Measurements from ENCODE around the gene PTX3. TPM values are rescaled to one million over a fixed set of nuclear protein-coding genes. Genes with fewer than 3 reads are reported as not detected.

The PTX3 gene
- total RNA-seq (ENCODE audit: low replicate concordance): 175 and 216 TPM in 2 replicates

DNA sequence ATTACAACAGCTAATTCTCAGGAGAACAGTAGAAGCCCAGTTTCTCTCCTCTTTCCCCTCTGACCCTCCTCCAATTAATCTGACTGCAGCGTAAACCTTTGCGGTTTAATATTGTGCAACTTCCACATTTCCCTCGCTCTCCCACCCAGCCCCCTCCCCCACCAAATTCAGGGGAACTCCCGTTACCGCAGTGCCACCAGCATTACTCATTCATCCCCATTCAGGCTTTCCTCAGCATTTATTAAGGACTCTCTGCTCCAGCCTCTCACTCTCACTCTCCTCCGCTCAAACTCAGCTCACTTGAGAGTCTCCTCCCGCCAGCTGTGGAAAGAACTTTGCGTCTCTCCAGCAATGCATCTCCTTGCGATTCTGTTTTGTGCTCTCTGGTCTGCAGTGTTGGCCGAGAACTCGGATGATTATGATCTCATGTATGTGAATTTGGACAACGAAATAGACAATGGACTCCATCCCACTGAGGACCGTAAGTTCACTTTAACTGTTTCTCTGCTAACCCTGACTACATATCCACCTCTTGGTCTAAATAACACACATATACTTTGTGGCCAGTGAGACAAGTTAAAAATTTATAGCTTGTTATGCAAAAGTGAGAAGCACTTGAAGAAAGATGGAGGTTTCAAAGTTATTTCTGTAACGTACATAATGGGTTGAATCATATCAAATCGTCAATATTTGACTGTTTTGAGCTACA, at the start of gene PTX3:
TSS of gene PTX3 (plus strand) at position 268 of the 709 bp plus-strand sequence. CDS start at position 352, 84 bp downstream.
- peak within 1 kb of the TSS; percentile 89 for H3K4me3 ChIP-seq (ENCODE audit: low read depth, low read length)
- DNase-seq (ENCODE audit: low read depth): peak; percentile 97
- TF ChIP-seq, protein P1, sequence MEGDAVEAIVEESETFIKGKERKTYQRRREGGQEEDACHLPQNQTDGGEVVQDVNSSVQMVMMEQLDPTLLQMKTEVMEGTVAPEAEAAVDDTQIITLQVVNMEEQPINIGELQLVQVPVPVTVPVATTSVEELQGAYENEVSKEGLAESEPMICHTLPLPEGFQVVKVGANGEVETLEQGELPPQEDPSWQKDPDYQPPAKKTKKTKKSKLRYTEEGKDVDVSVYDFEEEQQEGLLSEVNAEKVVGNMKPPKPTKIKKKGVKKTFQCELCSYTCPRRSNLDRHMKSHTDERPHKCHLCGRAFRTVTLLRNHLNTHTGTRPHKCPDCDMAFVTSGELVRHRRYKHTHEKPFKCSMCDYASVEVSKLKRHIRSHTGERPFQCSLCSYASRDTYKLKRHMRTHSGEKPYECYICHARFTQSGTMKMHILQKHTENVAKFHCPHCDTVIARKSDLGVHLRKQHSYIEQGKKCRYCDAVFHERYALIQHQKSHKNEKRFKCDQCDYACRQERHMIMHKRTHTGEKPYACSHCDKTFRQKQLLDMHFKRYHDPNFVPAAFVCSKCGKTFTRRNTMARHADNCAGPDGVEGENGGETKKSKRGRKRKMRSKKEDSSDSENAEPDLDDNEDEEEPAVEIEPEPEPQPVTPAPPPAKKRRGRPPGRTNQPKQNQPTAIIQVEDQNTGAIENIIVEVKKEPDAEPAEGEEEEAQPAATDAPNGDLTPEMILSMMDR (IDR thresholded peaks at IDR 0.05; ENCODE audit: insufficient read depth, low read length): no peak

DNA sequence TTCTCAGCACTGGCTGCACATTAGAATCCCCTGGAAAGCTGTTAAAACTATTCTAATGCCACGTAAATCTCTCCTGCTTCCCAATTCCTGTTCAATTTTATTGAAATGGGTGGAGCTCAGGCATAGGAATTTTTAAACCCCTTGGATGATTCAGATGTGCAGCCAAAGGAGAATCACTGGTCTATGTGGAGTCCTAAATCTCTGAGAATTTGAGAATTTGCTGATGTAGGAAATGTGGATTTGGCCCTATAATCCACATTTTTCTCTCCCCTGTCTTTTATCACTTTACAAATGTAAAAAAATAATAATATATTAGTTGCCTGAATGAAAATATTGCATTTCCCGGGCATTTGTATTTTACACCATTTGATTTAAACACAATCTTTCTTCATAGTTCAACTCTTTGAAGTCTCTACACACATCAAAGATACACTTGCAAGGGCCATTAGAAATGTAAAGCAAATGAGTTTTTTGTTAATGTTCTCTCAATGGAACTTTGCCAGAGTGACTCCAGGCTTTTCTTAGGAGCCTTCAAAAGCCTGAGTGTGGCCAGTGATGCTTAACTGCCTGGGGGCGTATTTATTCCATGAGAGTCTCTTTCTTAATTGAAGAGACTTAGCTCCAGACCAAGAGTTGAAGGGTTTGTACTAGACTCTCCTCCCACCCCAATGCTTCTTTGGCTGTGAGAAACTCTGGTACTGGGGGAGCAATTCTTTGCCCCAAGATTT, 48.8 kb upstream of the PTX3 start:
- H3K4me3 ChIP-seq (ENCODE audit: low read depth, low read length): no peak overlapping the region
- no peak for DNase-seq (ENCODE audit: low read depth)
- TF ChIP-seq, protein P1 (IDR thresholded peaks at IDR 0.05; ENCODE audit: insufficient read depth, low read length): no peak

DNA sequence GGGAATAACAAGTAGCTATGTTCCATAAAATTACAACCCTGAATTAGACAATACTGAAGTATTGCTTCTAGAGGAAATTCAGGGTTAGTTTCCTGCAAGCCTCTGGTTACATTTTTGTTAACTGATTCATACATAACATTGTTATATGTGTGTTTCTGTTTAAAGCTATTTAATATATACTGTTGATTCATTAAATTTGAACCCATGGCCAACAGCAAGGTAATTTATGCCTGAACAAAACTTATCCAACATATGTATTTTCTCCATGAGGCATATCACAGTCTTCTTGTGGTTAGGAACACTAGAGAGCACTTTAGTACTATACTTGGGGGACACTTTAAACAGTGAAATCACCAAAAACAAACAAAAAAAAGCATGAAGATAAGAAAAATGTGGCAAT, 47.7 kb upstream of the PTX3 start:
- H3K4me3 ChIP-seq (ENCODE audit: low read depth, low read length): no peak overlapping the region
- TF ChIP-seq, protein P1 (IDR thresholded peaks at IDR 0.05; ENCODE audit: insufficient read depth, low read length): no peak
- DNase-seq (ENCODE audit: low read depth): peak; percentile 39

DNA sequence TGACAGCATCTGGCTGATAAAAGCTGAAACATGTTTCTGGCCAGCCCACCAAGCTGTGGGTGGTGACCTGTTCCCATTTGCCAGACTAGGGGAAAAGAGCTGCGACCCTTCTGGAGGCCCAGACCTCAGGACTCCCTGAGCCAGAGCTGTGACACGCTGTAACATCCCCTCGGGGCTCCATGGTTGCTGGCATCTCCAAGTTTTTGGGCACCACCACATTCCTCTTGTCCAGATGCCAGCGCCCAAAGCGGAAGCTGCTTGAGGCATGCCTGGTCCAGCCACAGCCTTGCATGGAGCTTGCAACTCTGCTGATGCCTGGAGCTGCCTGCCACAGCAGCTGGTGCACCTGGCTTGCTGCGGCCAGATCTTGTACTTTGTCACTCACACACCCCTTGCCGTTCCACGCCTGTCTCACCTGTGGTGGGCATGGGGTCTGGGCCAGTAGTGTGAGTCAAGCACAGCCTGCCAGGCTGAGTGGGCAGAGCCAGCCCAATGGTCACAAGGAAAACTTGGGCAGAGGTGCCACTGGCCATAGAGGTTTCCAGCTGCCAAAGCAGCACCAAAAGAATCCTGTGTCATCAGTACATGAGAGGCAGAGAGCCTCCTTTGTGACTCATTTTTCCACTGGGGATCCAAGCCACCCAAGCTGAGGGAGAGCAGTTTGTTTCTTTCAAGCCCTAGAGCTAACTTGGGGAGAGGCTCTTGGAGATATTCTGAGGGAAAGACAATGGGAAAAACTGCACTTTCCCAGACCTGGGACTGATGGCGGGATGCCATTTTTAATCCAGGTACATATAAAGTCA, 45.7 kb upstream of the PTX3 start:
- no peak overlapping the region for H3K4me3 ChIP-seq (ENCODE audit: low read depth, low read length)
- TF ChIP-seq, protein P1 (IDR thresholded peaks at IDR 0.05; ENCODE audit: insufficient read depth, low read length): no peak
- DNase-seq (ENCODE audit: low read depth): peak; percentile 16

DNA sequence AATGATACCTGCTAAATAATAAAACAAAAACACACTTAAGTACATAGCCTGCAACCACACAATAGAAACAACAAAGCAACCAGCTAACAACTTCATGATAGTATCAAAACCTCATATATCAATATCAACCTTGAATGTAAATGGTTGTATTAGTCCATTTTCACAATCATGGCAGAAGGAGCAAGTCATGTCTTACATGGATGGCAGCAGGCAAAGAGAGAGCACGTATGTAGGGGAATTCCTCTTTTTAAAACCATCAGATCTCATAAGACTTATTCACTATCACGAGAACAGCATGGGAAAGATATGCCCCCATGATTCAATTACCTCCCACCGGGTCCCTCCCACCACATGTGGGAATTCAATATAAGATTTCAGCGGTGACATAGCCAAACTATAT, 44.5 kb upstream of the PTX3 start:
- DNase-seq (ENCODE audit: low read depth): no peak
- no peak overlapping the region for H3K4me3 ChIP-seq (ENCODE audit: low read depth, low read length)
- TF ChIP-seq, protein P1 (IDR thresholded peaks at IDR 0.05; ENCODE audit: insufficient read depth, low read length): no peak

DNA sequence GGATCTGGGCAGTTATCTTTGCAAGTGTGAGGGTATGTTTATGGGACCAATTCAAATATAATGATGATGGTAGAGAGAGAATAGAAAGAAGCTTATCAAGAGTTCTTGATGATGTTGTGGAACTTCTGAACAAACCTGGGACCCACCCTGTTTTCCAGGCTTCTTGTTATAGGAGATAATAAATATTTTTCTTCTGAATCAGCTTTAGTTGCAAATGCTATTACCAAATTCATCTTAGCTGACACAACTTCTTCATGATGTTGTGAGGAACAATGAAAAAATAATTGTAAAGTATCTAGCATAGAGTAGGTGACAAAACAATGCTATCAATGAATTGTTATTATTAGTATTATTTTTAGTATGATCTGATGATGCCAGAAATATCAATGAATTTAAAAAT, 43.5 kb upstream of the PTX3 start:
- TF ChIP-seq, protein P1 (IDR thresholded peaks at IDR 0.05; ENCODE audit: insufficient read depth, low read length): no peak
- peak; percentile 47 for DNase-seq (ENCODE audit: low read depth)
- H3K4me3 ChIP-seq (ENCODE audit: low read depth, low read length): no peak overlapping the region

All from fibroblast of the aortic adventitia (primary cell).